K562 (cell line): ENCODE results near the gene DCXR. TPM values are rescaled to one million over a fixed set of nuclear protein-coding genes. Genes with fewer than 3 reads are reported as not detected.

ENCODE experiments used
- ATAC-seq: fragments of 200-7000 bp; cut with Tn5 transposase; 3 replicates; pipeline ENCODE4 v1.9.1; 2020; ENCODE audit warnings: moderate library complexity
- BruUV-seq: library from RNA; stranded (reverse); fragments of 400-500 nt; replicated peaks from 2 replicates; lab custom pipeline; 2021; lab: Mats Ljungman, UMichigan
- CTCF ChIA-PET: fragments of 300-600 bp; formaldehyde crosslinking; extraction: SDS; loops from one replicate; lab custom pipeline; 2021; ENCODE audit warnings: low intra/inter-chr PET ratio; lab: Yijun Ruan, JAX
- POLR2A ChIA-PET: fragments of 300-600, 350-650 bp; sonication (Branson Sonifier 250); formaldehyde crosslinking; extraction: SDS; loops from one replicate; lab custom pipeline; 2021; ENCODE audit warnings: antibody characterized with exemption, inconsistent platforms; lab: Yijun Ruan, JAX
- DNase-seq, 4 experiments: peaks; one replicate each; pipeline versions ENCODE4 v3.0.0 to v3.0.0-alpha.2; 2011 to 2018; ENCODE audit warnings: low spot score in 3 of 4, mixed read lengths in 3 of 4; ENCODE audit errors: extremely low read depth in 1 of 4
- FAIRE-seq: peaks from 2 replicates; lab custom pipeline; 2011; peaks lifted over from hg19 to GRCh38; lab: Jason Lieb, UNC
- H2AFZ ChIP-seq: 2 replicates; pipeline ENCODE4 v1.6.0; 2011; ENCODE audit warnings: low read depth, low read length, control low read depth, inconsistent platforms
- H3K27ac ChIP-seq: fragments of 200-600 bp; 3 replicates; pipeline ENCODE4 v1.8.0; 2011; ENCODE audit warnings: low read depth, mild to moderate bottlenecking, control low read depth, inconsistent platforms, low read length, moderate library complexity, mixed read lengths; ENCODE audit errors: extremely low read depth
- H3K27me3 ChIP-seq, 2 experiments: fragments of 300-600 bp in 1 of 2; 2 replicates in 1 of 2; 3 replicates in 1 of 2; pipeline versions ENCODE4 v1.6.0 to v1.8.0; 2011; ENCODE audit warnings: inconsistent platforms in 2 of 2, low read length in 2 of 2, mild to moderate bottlenecking in 1 of 2, mixed read lengths in 1 of 2, moderate library complexity in 1 of 2; ENCODE audit not compliant: control insufficient read depth in 2 of 2, insufficient read depth in 2 of 2
- H3K36me3 ChIP-seq: fragments of 300-600 bp; 3 replicates; pipeline ENCODE4 v1.8.0; 2011; ENCODE audit warnings: mild to moderate bottlenecking, low read length, inconsistent platforms; ENCODE audit not compliant: control insufficient read depth, insufficient read depth
- H3K4me1 ChIP-seq, 2 experiments: fragments of 200-600 bp in 1 of 2; replicated peaks in 1 of 2; 2 replicates in 1 of 2; 3 replicates in 1 of 2; pipeline versions ENCODE4 v1.5.1 to v1.8.0; 2011; ENCODE audit warnings: inconsistent platforms in 2 of 2, low read length in 2 of 2, mild to moderate bottlenecking in 1 of 2, mixed read lengths in 1 of 2, moderate library complexity in 1 of 2; ENCODE audit not compliant: control insufficient read depth in 2 of 2, insufficient read depth in 2 of 2
- H3K4me2 ChIP-seq: 2 replicates; pipeline ENCODE4 v1.6.1; 2011; ENCODE audit warnings: low read length, control low read depth, inconsistent platforms, mixed read lengths; ENCODE audit not compliant: insufficient read depth
- H3K4me3 ChIP-seq: fragments of 200-600 bp; sonication (generic), shearing (Covaris generic); 2 replicates; pipeline ENCODE4 v1.5.1; 2016; ENCODE audit warnings: control low read depth, inconsistent platforms
- H3K79me2 ChIP-seq: fragments of 200-600 bp; 3 replicates; pipeline ENCODE4 v1.8.0; 2011; ENCODE audit warnings: low read length, inconsistent platforms; ENCODE audit not compliant: control insufficient read depth, insufficient read depth
- H3K9ac ChIP-seq, 2 experiments: 2 replicates each; pipeline versions ENCODE4 v1.6.0 to v1.6.1; 2011; ENCODE audit warnings: low read depth in 2 of 2, low read length in 2 of 2, control low read depth in 1 of 2, inconsistent platforms in 1 of 2, mild to moderate bottlenecking in 1 of 2, mixed read lengths in 1 of 2; ENCODE audit not compliant: insufficient read depth in 1 of 2
- H3K9me1 ChIP-seq: one replicate; pipeline ENCODE4 v1.6.0; 2011; ENCODE audit warnings: inconsistent platforms, mild to moderate bottlenecking, low read length, moderate library complexity; ENCODE audit not compliant: control insufficient read depth, insufficient read depth
- H3K9me3 ChIP-seq: replicated peaks from 2 replicates; pipeline ENCODE4 v1.5.1; 2011; ENCODE audit warnings: low read depth, low read length, inconsistent platforms; ENCODE audit not compliant: control insufficient read depth, insufficient read depth
- H4K20me1 ChIP-seq: replicated peaks from 2 replicates; pipeline ENCODE4 v1.6.1; 2011; ENCODE audit warnings: low read length, inconsistent platforms, mixed read lengths; ENCODE audit not compliant: control insufficient read depth, insufficient read depth
- CGGBP1 ChIP-seq: fragments of 250-450 bp; sonication (Bioruptor Pico); IDR thresholded peaks from 2 replicates; pipeline ENCODE4 v1.9.0; 2021; ENCODE audit warnings: mild to moderate bottlenecking
- ELF4 ChIP-seq: fragments of 450-650 bp; formaldehyde crosslinking; IDR thresholded peaks from 2 replicates; pipeline ENCODE4 v1.4.0; 2022; ENCODE audit warnings: missing genetic modification characterization
- IFI16 ChIP-seq: fragments of 250-450 bp; sonication (Bioruptor Pico); IDR thresholded peaks from 2 replicates; pipeline ENCODE4 v2.1.2; 2022; ENCODE audit warnings: mild to moderate bottlenecking, inconsistent platforms
- NFIC ChIP-seq: fragments of 450-650 bp; IDR thresholded peaks from 2 replicates; pipeline ENCODE4 v1.6.1; 2017; ENCODE audit warnings: mild to moderate bottlenecking, inconsistent platforms
- PTRF ChIP-seq: fragments of 450-650 bp; IDR thresholded peaks from 2 replicates; pipeline ENCODE4 v1.6.1; 2016; ENCODE audit warnings: mild to moderate bottlenecking, missing genetic modification characterization, missing compliant biosample characterization
- SRF ChIP-seq, 2 experiments: fragments of 250-450, 450-650 bp in 1 of 2; sonication (Bioruptor Pico) in 1 of 2; sonication (generic) in 1 of 2; formaldehyde crosslinking; IDR thresholded peaks; 2 replicates each; pipeline versions ENCODE4 v1.5.0 to v1.5.1; 2020 to 2022; ENCODE audit warnings: mild to moderate bottlenecking in 1 of 2, missing genetic modification reagents in 1 of 2
- TCF7L2 ChIP-seq: fragments of 150-350 bp; IDR thresholded peaks from 2 replicates; pipeline ENCODE4 v1.6.1; 2016; ENCODE audit warnings: low read depth, mild to moderate bottlenecking, low read length, moderate library complexity
- ZNF444 ChIP-seq: fragments of 250-450 bp; sonication (Bioruptor Pico); IDR thresholded peaks from 2 replicates; pipeline ENCODE4 v1.4.0; 2020; ENCODE audit warnings: mild to moderate bottlenecking, moderate library complexity
- ZNF766 ChIP-seq: fragments of 200-800 bp; sonication (Bioruptor generic); conservative IDR thresholded peaks from 2 replicates; pipeline ENCODE4 v1.6.1; 2016; ENCODE audit warnings: missing genetic modification characterization, missing compliant biosample characterization
- ZNF77 ChIP-seq: fragments of 250-450 bp; sonication (Bioruptor Pico); IDR thresholded peaks from 2 replicates; pipeline ENCODE4 v1.5.0; 2020
- WGBS: fragments of 100-300 bp; shearing (Covaris generic); methylation state at CpG from one replicate; pipeline ENCODE4 v1.1.6; 2016; ENCODE audit warnings: low coverage, mixed read lengths; ENCODE audit not compliant: insufficient coverage; ENCODE audit errors: missing lambda C conversion rate; 5-methylcytosine and 5-hydroxymethylcytosine counted together
- in situ Hi-C: fragments of 300-500 bp; cut with MboI; formaldehyde crosslinking; loops from 4 replicates; pipeline ENCODE4 v1.15.0; 2018; ENCODE audit warnings: inconsistent platforms, mixed read lengths
- intact Hi-C: fragments of 100-400 bp; cut with micrococcal nuclease; formaldehyde crosslinking; loops from 2 replicates; pipeline ENCODE4 v1.14.2; 2022
- polyA plus RNA-seq, 8 experiments: library from polyadenylated mRNA; depleted of rRNA in 4 of 8; stranded (reverse) in 5 of 8; unstranded in 3 of 8; fragments of >200 nt; fragmentation: Nextera tagmentation in 2 of 8; fragmentation: Illumina TruSeq in 1 of 8; extraction: Ambion mirVana in 2 of 8; extraction: Trizol in 1 of 8; gene quantifications; 2 replicates each; pipeline versions ENCODE4 v1.2.1 to v1.2.3, GENCODE V29; 2011 to 2014; ENCODE audit warnings: inconsistent platforms in 1 of 8, missing spikeins in 1 of 8
- total RNA-seq, 7 experiments: library from RNA; depleted of rRNA in 6 of 7; stranded (reverse); fragments of >200 nt in 6 of 7; fragmentation: Illumina TruSeq in 2 of 7; extraction: Trizol in 2 of 7; gene quantifications; 2 replicates each; pipeline versions ENCODE4 v1.2.1 to v1.2.3, GENCODE V29; 2011 to 2021; ENCODE audit warnings: low replicate concordance in 1 of 7
- TF ChIP-seq, protein P1 (sequence below): fragments of 250-450 bp; sonication (Bioruptor Pico); IDR thresholded peaks from 2 replicates; pipeline ENCODE4 v1.4.0; 2020; ENCODE audit warnings: mild to moderate bottlenecking

DCXR gene
- total and polyA plus RNA-seq, 9 of the 15 experiments (the other 6 are each of a cell fraction or from before 2014, with no cell fraction given), result 21.3 to 274 (median 156) TPM

- H3K4me2 ChIP-seq, result no peak overlapping the region
- DNase-seq (no peak), FAIRE-seq (no peak), ATAC-seq (no peak)
- WGBS, result 86% methylated on average over 32 of the region's 36 CpGs
- in situ Hi-C loops, result no loop called here
- H3K27ac ChIP-seq, result no peak overlapping the region
- H3K4me1 ChIP-seq, result peaks cover 0 to 68% of the 10 kb centered on the region in 2 experiments; a peak in 2 of 5 replicates
- ChIA-PET POLR2A (interaction anchor here (0.7 to 1.1 kb wide), 2 partner anchors 9 to 20 kb away, joined by 3 read pairs; no protein-coding TSS in a partner anchor), CTCF (no interaction called here)
- H3K36me3 ChIP-seq, result peaks cover 6% of the 10 kb centered on the region; the same call in 1 of the 3 replicates
- H4K20me1 ChIP-seq, result no peaks in the 10 kb centered on the region
- intact Hi-C loops, result no loop called here
- H3K4me3 ChIP-seq, result no peak overlapping the region
- H3K9me3 ChIP-seq, result no peaks in the 10 kb centered on the region
- no peak overlapping the region for H2AFZ ChIP-seq
- no TSS peak for BruUV-seq
- no peaks in the 10 kb centered on the region for H3K27me3 ChIP-seq
- TF ChIP-seq NFIC, result 0 out of 2 replicates have a peak, but pooled peaks have one; percentile 19
- TF ChIP-seq CGGBP1 (CRISPR knock-in tag), result no peak
- TF ChIP-seq PTRF, result no peak
- TF ChIP-seq, all 486 proteins: peak for 1
- no peaks in the 10 kb centered on the region for H3K9me1 ChIP-seq
- H3K79me2 ChIP-seq, result no peaks in the 10 kb centered on the region
- H3K9ac ChIP-seq, result peak overlapping the region in 1 of 2 experiments; percentile 43; a peak in 2 of 4 replicates
Observed at GRCh38 chr17:81999976-82000802, 37.3 kb downstream of the DCXR start.

GRCh38 chr17:81999587-81999975 lies 37.9 kb downstream of the DCXR start:
- Histone ChIP-seq H3K4me3 (no peak overlapping the region), H4K20me1 (no peaks in the 10 kb centered on the region), H3K9me1 (no peaks in the 10 kb centered on the region), H3K27ac (no peak overlapping the region), H3K9me3 (no peaks in the 10 kb centered on the region), H3K4me1 (peaks cover 0 to 63% of the 10 kb centered on the region in 2 experiments; a peak in 2 of 5 replicates), H3K79me2 (no peaks in the 10 kb centered on the region), H3K36me3 (peaks cover 6% of the 10 kb centered on the region; the same call in 1 of the 3 replicates), H3K9ac (no peak overlapping the region; a peak in 1 of 4 replicates), H3K4me2 (no peak overlapping the region), H3K27me3 (no peaks in the 10 kb centered on the region), H2AFZ (no peak overlapping the region)
- 97% methylated on average over 10 of the region's 12 CpGs for WGBS
- in situ Hi-C loops, result no loop called here
- DNase-seq (no peak), FAIRE-seq (no peak), ATAC-seq (no peak)
- BruUV-seq, result no TSS peak
- ChIA-PET POLR2A (interaction anchor here (0.7 to 1.1 kb wide), 2 partner anchors 8 to 21 kb away, joined by 3 read pairs; no protein-coding TSS in a partner anchor), CTCF (no interaction called here)
- no peak for TF ChIP-seq ZNF766 (CRISPR knock-in tag)
- no peak for TF ChIP-seq IFI16 (CRISPR knock-in tag)
- no peak for TF ChIP-seq TCF7L2
- TF ChIP-seq ZNF444, result no peak
- no peak for TF ChIP-seq ELF4 (CRISPR knock-in tag)
- no peak for TF ChIP-seq SRF (CRISPR knock-in tag; IDR thresholded peaks at IDR 0.05)
- no peak for TF ChIP-seq ZNF77 (CRISPR knock-in tag)
- TF ChIP-seq, protein P1, sequence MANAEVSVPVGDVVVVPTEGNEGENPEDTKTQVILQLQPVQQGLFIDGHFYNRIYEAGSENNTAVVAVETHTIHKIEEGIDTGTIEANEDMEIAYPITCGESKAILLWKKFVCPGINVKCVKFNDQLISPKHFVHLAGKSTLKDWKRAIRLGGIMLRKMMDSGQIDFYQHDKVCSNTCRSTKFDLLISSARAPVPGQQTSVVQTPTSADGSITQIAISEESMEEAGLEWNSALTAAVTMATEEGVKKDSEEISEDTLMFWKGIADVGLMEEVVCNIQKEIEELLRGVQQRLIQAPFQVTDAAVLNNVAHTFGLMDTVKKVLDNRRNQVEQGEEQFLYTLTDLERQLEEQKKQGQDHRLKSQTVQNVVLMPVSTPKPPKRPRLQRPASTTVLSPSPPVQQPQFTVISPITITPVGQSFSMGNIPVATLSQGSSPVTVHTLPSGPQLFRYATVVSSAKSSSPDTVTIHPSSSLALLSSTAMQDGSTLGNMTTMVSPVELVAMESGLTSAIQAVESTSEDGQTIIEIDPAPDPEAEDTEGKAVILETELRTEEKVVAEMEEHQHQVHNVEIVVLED, result no peak
- intact Hi-C loops, result no loop called here
